Activated CD8-positive, alpha-beta memory T cell treated with anti-CD3 and anti-CD28 coated beads for 4 hours (primary cell): ENCODE measurements around the gene RNF19B.
"Not testable (repeated sequence)": the region's sequence is repeated elsewhere in the genome, so short reads cannot be mapped to it uniquely, and the experiment has no call there.

Source experiments
- DNase-seq, 2 donors: peaks; one replicate each; pipeline ENCODE4 v3.0.0-alpha.2; 2020; ENCODE audit warnings: low read depth in 2 of 2

Gene RNF19B

GRCh38 chr1:32964461-32965250, at the start of gene RNF19B:
RNF19B (minus strand) TSS chr1:32964809; CDS start chr1:32964685, 124 bp downstream.
- DNase-seq: peak; percentile 89 to 90

- no peak for DNase-seq
Observed at GRCh38 chr1:33013791-33014190, 49.2 kb upstream of the RNF19B start.

- DNase-seq: no peak
Observed at GRCh38 chr1:33012165-33012564, 47.6 kb upstream of the RNF19B start.

GRCh38 chr1:33010932-33011731, 46.5 kb upstream of the RNF19B start:
- no peak for DNase-seq

GRCh38 chr1:33009561-33009960, 45.0 kb upstream of the RNF19B start:
- DNase-seq: no peak

GRCh38 chr1:33008051-33008914, 43.7 kb upstream of the RNF19B start:
- DNase-seq: no peak

GRCh38 chr1:33007190-33008050, 42.8 kb upstream of the RNF19B start:
- no peak for DNase-seq

GRCh38 chr1:33005838-33006421, 41.3 kb upstream of the RNF19B start:
- no peak for DNase-seq

GRCh38 chr1:33005117-33005837, 40.7 kb upstream of the RNF19B start:
- no peak for DNase-seq

- no peak for DNase-seq
Observed at GRCh38 chr1:33004613-33005012, 40.0 kb upstream of the RNF19B start.

- DNase-seq: no peak
Observed at GRCh38 chr1:33003657-33004056, 39.0 kb upstream of the RNF19B start.

GRCh38 chr1:33002006-33002405, 37.4 kb upstream of the RNF19B start:
- DNase-seq: no peak

GRCh38 chr1:33001282-33001681, 36.7 kb upstream of the RNF19B start:
- DNase-seq: no peak

GRCh38 chr1:33000427-33001026, 35.9 kb upstream of the RNF19B start:
- no peak for DNase-seq

- no peak for DNase-seq
Observed at GRCh38 chr1:32998997-32999396, 34.4 kb upstream of the RNF19B start.

- DNase-seq: no peak
Observed at GRCh38 chr1:32998064-32998463, 33.5 kb upstream of the RNF19B start.

GRCh38 chr1:32997381-32997891, 32.8 kb upstream of the RNF19B start:
- DNase-seq: no peak

- DNase-seq: not testable (repeated sequence)
Observed at GRCh38 chr1:32993324-32993636, 28.7 kb upstream of the RNF19B start.

- peak in 1 of 2 donors; percentile 5 for DNase-seq
Observed at GRCh38 chr1:32992489-32993323, 28.1 kb upstream of the RNF19B start.
